Neural cell (in vitro differentiated cells): ENCODE data around the gene ANGPTL8. TPM values are rescaled to one million over a fixed set of nuclear protein-coding genes. Genes with fewer than 3 reads are reported as not detected.

Source experiments
- H2AFZ ChIP-seq: fragments of 200-600, 300-800 bp; sonication (generic), shearing (Covaris generic); 2 replicates; pipeline ENCODE4 v1.6.0; 2014; ENCODE audit warnings: low read depth, mild to moderate bottlenecking, antibody characterized with exemption, low read length, moderate library complexity
- H3F3A ChIP-seq: fragments of 200-600 bp; shearing (Covaris generic); 2 replicates; pipeline ENCODE4 v1.6.1; 2016; ENCODE audit warnings: mild to moderate bottlenecking, moderate library complexity, mixed read lengths, antibody characterized with exemption, low read length; ENCODE audit not compliant: insufficient read depth, poor library complexity, severe bottlenecking
- H3K27ac ChIP-seq: fragments of 200-600, 300-800 bp; sonication (generic), shearing (Covaris generic); 2 replicates; pipeline ENCODE4 v1.5.1; 2014; ENCODE audit warnings: mild to moderate bottlenecking, low read length, moderate library complexity
- H3K27me3 ChIP-seq: fragments of 300-800, 200-600 bp; sonication (generic), shearing (Covaris generic); 2 replicates; pipeline ENCODE4 v1.6.0; 2014; ENCODE audit warnings: mild to moderate bottlenecking, low read depth, low read length, moderate library complexity; ENCODE audit not compliant: insufficient read depth
- H3K36me3 ChIP-seq: fragments of 300-800, 200-600 bp; sonication (generic), shearing (Covaris generic); 2 replicates; pipeline ENCODE4 v1.5.1; 2014; ENCODE audit warnings: mild to moderate bottlenecking, antibody characterized with exemption, low read length, moderate library complexity; ENCODE audit not compliant: insufficient read depth
- H3K4me2 ChIP-seq: fragments of 300-800, 200-600 bp; sonication (generic), shearing (Covaris generic); 2 replicates; pipeline ENCODE4 v1.6.0; 2014; ENCODE audit warnings: mild to moderate bottlenecking, low read length
- H3K4me3 ChIP-seq: fragments of 300-800, 200-600 bp; sonication (generic), shearing (Covaris generic); 2 replicates; pipeline ENCODE4 v1.5.1; 2014; ENCODE audit warnings: mild to moderate bottlenecking, low read length, moderate library complexity
- H3K79me2 ChIP-seq: fragments of 200-600 bp; shearing (Covaris generic); replicated peaks from 2 replicates; pipeline ENCODE4 v1.6.0; 2014; ENCODE audit warnings: mild to moderate bottlenecking, low read length, moderate library complexity; ENCODE audit not compliant: insufficient read depth
- H3K9ac ChIP-seq: fragments of 300-800, 200-600 bp; sonication (generic), shearing (Covaris generic); 2 replicates; pipeline ENCODE4 v1.6.1; 2016; ENCODE audit warnings: mild to moderate bottlenecking, low read length, mixed read lengths
- H3K9me2 ChIP-seq: fragments of 200-600 bp; shearing (Covaris generic); 2 replicates; pipeline ENCODE4 v1.6.1; 2016; ENCODE audit warnings: mild to moderate bottlenecking, low read length, mixed read lengths; ENCODE audit not compliant: insufficient read depth
- H3K9me3 ChIP-seq: fragments of 200-600, 300-800 bp; sonication (generic), shearing (Covaris generic); 2 replicates; pipeline ENCODE4 v1.6.1; 2016; ENCODE audit warnings: mild to moderate bottlenecking, mixed run types, low read length, moderate library complexity, mixed read lengths
- H4K20me1 ChIP-seq: fragments of 200-600 bp; shearing (Covaris generic); 2 replicates; pipeline ENCODE4 v1.6.1; 2016; ENCODE audit warnings: mild to moderate bottlenecking, mixed run types; ENCODE audit not compliant: insufficient read depth
- CTCF ChIP-seq: fragments of 450-650 bp; IDR thresholded peaks from 2 replicates; pipeline ENCODE4 v1.5.1; 2014; ENCODE audit warnings: antibody characterized with exemption, mild to moderate bottlenecking, moderate library complexity; ENCODE audit not compliant: poor library complexity, severe bottlenecking
- EP300 ChIP-seq: fragments of 450-650 bp; conservative IDR thresholded peaks from 2 replicates; pipeline ENCODE4 v1.6.1; 2014; ENCODE audit warnings: antibody characterized with exemption, mild to moderate bottlenecking, moderate library complexity; ENCODE audit not compliant: poor library complexity, severe bottlenecking
- EZH2 ChIP-seq: fragments of 200-600, 300-800 bp; shearing (Covaris generic), sonication (generic); IDR thresholded peaks from 2 replicates; pipeline ENCODE4 v1.6.1; 2014; ENCODE audit warnings: antibody characterized with exemption, low read length, borderline replicate concordance, mild to moderate bottlenecking; ENCODE audit not compliant: insufficient read depth, poor library complexity, severe bottlenecking
- MXI1 ChIP-seq: fragments of 450-650 bp; conservative IDR thresholded peaks from 2 replicates; pipeline ENCODE4 v1.6.1; 2014; ENCODE audit warnings: antibody characterized with exemption, mild to moderate bottlenecking; ENCODE audit not compliant: poor library complexity, severe bottlenecking
- POLR2AphosphoS5 ChIP-seq: IDR thresholded peaks from 2 replicates; pipeline ENCODE4 v1.6.1; 2012
- RAD21 ChIP-seq: fragments of 450-650 bp; conservative IDR thresholded peaks from 2 replicates; pipeline ENCODE4 v1.6.1; 2014; ENCODE audit warnings: antibody characterized with exemption, mild to moderate bottlenecking, moderate library complexity
- REST ChIP-seq: IDR thresholded peaks from 2 replicates; pipeline ENCODE4 v1.6.1; 2012; ENCODE audit warnings: borderline replicate concordance
- SMC3 ChIP-seq: fragments of 450-650 bp; conservative IDR thresholded peaks from 2 replicates; pipeline ENCODE4 v1.6.1; 2014; ENCODE audit warnings: antibody characterized with exemption, mild to moderate bottlenecking, moderate library complexity; ENCODE audit not compliant: poor library complexity
- TAF1 ChIP-seq: IDR thresholded peaks from 2 replicates; pipeline ENCODE4 v1.6.1; 2012; ENCODE audit warnings: low read depth
- polyA plus RNA-seq: library from polyadenylated mRNA; depleted of rRNA; stranded (reverse); fragments of >200 nt; gene quantifications from 2 replicates; pipeline ENCODE4 v1.2.3, GENCODE V29; 2014

Gene ANGPTL8
- polyA plus RNA-seq, 1 donor from 2014 or later = not detected

- H3K36me3 ChIP-seq = no peaks in the 10 kb centered on the region
- H3K9me2 ChIP-seq = no peaks in the 10 kb centered on the region
- no peaks in the 10 kb centered on the region for H3K79me2 ChIP-seq
- no peaks in the 10 kb centered on the region for H3F3A ChIP-seq
- no peak overlapping the region for H3K9ac ChIP-seq
- no peak overlapping the region for H3K27ac ChIP-seq
- TF ChIP-seq REST (no peak), TAF1 (no peak), POLR2AphosphoS5 (no peak), MXI1 (no peak), CTCF (no peak), EZH2 (no peak), RAD21 (no peak), EP300 (no peak)
- H3K9me3 ChIP-seq = no peaks in the 10 kb centered on the region
- no peak overlapping the region for H3K4me2 ChIP-seq
- H3K27me3 ChIP-seq = no peaks in the 10 kb centered on the region
- no peaks in the 10 kb centered on the region for H4K20me1 ChIP-seq
- no peak overlapping the region for H2AFZ ChIP-seq
- no peak overlapping the region for H3K4me3 ChIP-seq
Observed at GRCh38 chr19:11281356-11282049, 42.1 kb downstream of the ANGPTL8 start.

- Histone ChIP-seq H3K27me3 (no peaks in the 10 kb centered on the region), H3K79me2 (no peaks in the 10 kb centered on the region), H3K27ac (no peak overlapping the region), H3K9ac (no peak overlapping the region), H2AFZ (no peak overlapping the region), H4K20me1 (no peaks in the 10 kb centered on the region), H3F3A (no peaks in the 10 kb centered on the region), H3K4me2 (no peak overlapping the region), H3K4me3 (no peak overlapping the region), H3K36me3 (no peaks in the 10 kb centered on the region), H3K9me2 (no peaks in the 10 kb centered on the region), H3K9me3 (no peaks in the 10 kb centered on the region)
- TF ChIP-seq MXI1 (no peak), EZH2 (no peak), EP300 (no peak), POLR2AphosphoS5 (no peak), CTCF (no peak), RAD21 (no peak), TAF1 (no peak), SMC3 (no peak), REST (no peak)
Observed at GRCh38 chr19:11284515-11284914, 45.1 kb downstream of the ANGPTL8 start.
